IgD-negative memory B cell (primary cell): Measurements from ENCODE around the gene IP6K3. TPM values are rescaled to one million over a fixed set of nuclear protein-coding genes. Genes with fewer than 3 reads are reported as not detected.

Experiments used
- H3K27ac Mint-ChIP-seq, 3 donors: one replicate each; pipeline ENCODE4 v1.8.0; 2020 to 2022; ENCODE audit warnings: mild to moderate bottlenecking in 3 of 3, mixed read lengths in 3 of 3, moderate library complexity in 1 of 3
- H3K27me3 Mint-ChIP-seq: one replicate; pipeline ENCODE4 v1.8.0; 2021; ENCODE audit warnings: mixed read lengths
- H3K36me3 Mint-ChIP-seq: one replicate; pipeline ENCODE4 v1.8.0; 2020; ENCODE audit warnings: mild to moderate bottlenecking, mixed read lengths
- H3K4me1 Mint-ChIP-seq, 3 donors: one replicate each; pipeline ENCODE4 v1.8.0; 2020 to 2022; ENCODE audit warnings: mixed read lengths in 3 of 3, mild to moderate bottlenecking in 1 of 3
- H3K4me3 Mint-ChIP-seq, 4 donors: one replicate each; pipeline ENCODE4 v1.8.0; 2020 to 2022; ENCODE audit warnings: mild to moderate bottlenecking in 4 of 4, mixed read lengths in 4 of 4, moderate library complexity in 3 of 4
- H3K9me3 Mint-ChIP-seq, 3 donors: one replicate each; pipeline ENCODE4 v1.8.0; 2020 to 2021; ENCODE audit warnings: mixed read lengths in 3 of 3, mild to moderate bottlenecking in 1 of 3
- polyA plus RNA-seq: library from polyadenylated mRNA; unstranded; fragments of 300-500 nt; fragmentation: Illumina TruSeq; gene quantifications from one replicate; pipeline ENCODE4 v1.2.3, GENCODE V29; 2021

IP6K3 gene
- polyA plus RNA-seq, 1 donor from 2014 or later, result not detected

GRCh38 chr6:33696076-33696475 is 50.6 kb downstream of the IP6K3 start:
- Mint-ChIP-seq H3K36me3 (peaks cover 8% of the 10 kb centered on the region), H3K27ac (peak overlapping the region; percentile 83 to 94 (median 90)), H3K27me3 (no peaks in the 10 kb centered on the region), H3K4me3 (peak overlapping the region in 2 of 4 donors; percentile 15 to 92), H3K9me3 (no peaks in the 10 kb centered on the region), H3K4me1 (peaks cover 52 to 61% (median 52%) of the 10 kb centered on the region in 3 donors)

DNA sequence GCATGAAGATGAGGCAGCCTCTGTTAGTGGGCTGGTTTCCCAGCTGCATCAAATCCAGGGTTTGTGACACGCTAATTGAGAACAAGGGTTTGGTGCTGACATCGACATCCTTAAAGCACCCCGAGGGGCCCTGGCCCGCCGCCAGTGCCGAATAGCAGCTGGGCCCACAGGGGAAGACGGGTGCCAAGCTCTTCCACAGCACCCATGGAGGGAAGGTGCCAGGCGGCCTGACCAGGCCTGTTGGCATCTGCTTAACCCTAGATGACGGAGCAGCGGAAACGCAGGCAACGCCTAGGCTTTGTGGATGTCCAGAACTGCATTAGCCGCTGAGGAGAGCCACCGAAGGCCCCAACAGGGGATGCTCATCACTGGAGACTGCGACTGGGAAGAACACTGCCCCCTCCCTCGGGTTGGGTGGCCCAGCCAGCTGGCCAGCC is 51.2 kb downstream of the IP6K3 start:
- H3K36me3 Mint-ChIP-seq, result peaks cover 8% of the 10 kb centered on the region
- no peaks in the 10 kb centered on the region for H3K27me3 Mint-ChIP-seq
- peak overlapping the region in 1 of 3 donors; percentile 90 for H3K27ac Mint-ChIP-seq

GRCh38 chr6:33694977-33695376 is 51.7 kb downstream of the IP6K3 start:
- Mint-ChIP-seq H3K9me3 (no peaks in the 10 kb centered on the region), H3K4me1 (peaks cover 45 to 54% (median 46%) of the 10 kb centered on the region in 3 donors), H3K36me3 (peaks cover 8% of the 10 kb centered on the region), H3K4me3 (peak overlapping the region in 3 of 4 donors; percentile 48 to 84 (median 70)), H3K27ac (peak overlapping the region; percentile 83 to 96 (median 94)), H3K27me3 (no peaks in the 10 kb centered on the region)

More for the DNA sequence above, 51.2 kb downstream of the IP6K3 start:
- H3K4me1 Mint-ChIP-seq, result peaks cover 50 to 59% (median 51%) of the 10 kb centered on the region in 3 donors
- H3K9me3 Mint-ChIP-seq, result no peaks in the 10 kb centered on the region
- peak overlapping the region in 1 of 4 donors; percentile 70 for H3K4me3 Mint-ChIP-seq

DNA sequence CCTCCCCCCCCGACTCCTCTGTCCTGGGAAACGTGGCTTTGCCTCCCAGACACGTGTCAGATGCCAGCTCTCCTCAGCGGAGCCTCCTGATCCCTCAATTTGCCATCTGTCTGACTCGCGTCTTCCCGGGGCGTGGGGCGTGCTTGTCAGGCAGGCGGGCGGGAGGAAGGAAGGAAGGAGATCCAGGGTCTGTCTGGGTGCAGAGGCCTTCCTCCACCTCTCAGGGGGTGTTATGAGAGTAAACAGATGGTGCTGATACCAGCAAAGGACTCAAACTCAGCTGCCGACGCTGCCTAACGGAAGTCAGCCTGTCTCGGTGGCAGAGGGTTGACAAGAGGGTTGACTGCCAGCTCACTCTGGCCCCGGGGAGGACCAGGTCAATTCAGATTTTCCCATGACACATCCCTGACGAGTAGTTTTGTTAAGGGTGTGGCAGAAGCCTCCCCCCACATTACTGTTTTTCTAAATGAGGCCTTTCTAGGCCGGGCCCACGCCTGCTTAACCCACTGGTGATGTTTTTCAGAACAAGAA is 52.2 kb downstream of the IP6K3 start:
- Mint-ChIP-seq H3K4me3 (peak overlapping the region; percentile 21 to 84 (median 52)), H3K9me3 (no peaks in the 10 kb centered on the region), H3K4me1 (peaks cover 40 to 53% (median 47%) of the 10 kb centered on the region in 3 donors), H3K27ac (peak overlapping the region; percentile 83 to 96 (median 94)), H3K27me3 (no peaks in the 10 kb centered on the region), H3K36me3 (peaks cover 11% of the 10 kb centered on the region)

GRCh38 chr6:33693186-33694105 is 53.3 kb downstream of the IP6K3 start:
- Mint-ChIP-seq H3K4me3 (peak overlapping the region in 3 of 4 donors; percentile 48 to 85 (median 73)), H3K36me3 (peaks cover 14% of the 10 kb centered on the region), H3K27ac (peak overlapping the region; percentile 93 to 96 (median 94)), H3K27me3 (no peaks in the 10 kb centered on the region), H3K9me3 (no peaks in the 10 kb centered on the region), H3K4me1 (peaks cover 30 to 45% (median 41%) of the 10 kb centered on the region in 3 donors)

GRCh38 chr6:33692760-33693158 is 53.9 kb downstream of the IP6K3 start:
- Mint-ChIP-seq H3K4me3 (peak overlapping the region in 3 of 4 donors; percentile 1 to 29 (median 2)), H3K27me3 (no peaks in the 10 kb centered on the region), H3K27ac (peak overlapping the region; percentile 72 to 93 (median 89)), H3K4me1 (peaks cover 29 to 42% (median 38%) of the 10 kb centered on the region in 3 donors), H3K36me3 (peaks cover 15% of the 10 kb centered on the region), H3K9me3 (no peaks in the 10 kb centered on the region)

DNA sequence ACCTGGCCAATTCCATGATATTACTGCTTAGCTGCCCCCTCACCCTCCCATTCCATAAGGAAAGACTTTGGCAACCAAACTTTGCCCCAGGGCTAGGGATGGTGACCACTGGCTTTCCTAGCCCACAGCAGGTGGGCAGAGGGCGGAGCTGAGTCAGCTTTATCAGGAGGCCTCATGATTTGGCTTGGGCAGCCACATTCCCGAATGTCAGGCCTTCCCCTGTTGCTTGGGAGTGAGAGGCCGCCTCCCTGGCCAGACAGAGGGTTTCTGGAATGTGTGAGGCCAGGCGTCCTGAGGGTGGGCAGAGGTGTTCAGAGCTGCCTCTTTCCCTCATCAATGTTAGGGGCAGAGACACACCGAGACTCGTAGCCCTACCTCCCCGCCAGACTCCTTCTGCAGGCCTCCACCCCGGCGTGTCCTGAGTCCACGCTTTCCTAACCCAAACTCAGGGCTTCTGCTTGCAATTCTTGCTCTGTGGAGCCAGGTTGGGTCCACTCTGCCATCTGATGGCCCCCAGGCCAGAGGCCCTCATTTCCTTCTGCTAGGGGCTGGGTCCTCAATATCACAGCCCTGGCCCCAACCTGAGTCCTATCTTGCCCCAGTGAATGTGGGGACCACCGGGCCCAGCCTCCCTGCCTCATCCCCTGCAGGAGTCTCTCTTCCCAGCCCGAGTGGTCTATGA is 54.5 kb downstream of the IP6K3 start:
- H3K27me3 Mint-ChIP-seq, result no peaks in the 10 kb centered on the region
- peak overlapping the region; percentile 72 to 93 (median 89) for H3K27ac Mint-ChIP-seq
- H3K4me1 Mint-ChIP-seq, result peaks cover 24 to 37% (median 33%) of the 10 kb centered on the region in 3 donors
- H3K36me3 Mint-ChIP-seq, result peaks cover 13% of the 10 kb centered on the region
- no peaks in the 10 kb centered on the region for H3K9me3 Mint-ChIP-seq
- H3K4me3 Mint-ChIP-seq, result peak overlapping the region in 3 of 4 donors; percentile 1 to 29 (median 2)

DNA sequence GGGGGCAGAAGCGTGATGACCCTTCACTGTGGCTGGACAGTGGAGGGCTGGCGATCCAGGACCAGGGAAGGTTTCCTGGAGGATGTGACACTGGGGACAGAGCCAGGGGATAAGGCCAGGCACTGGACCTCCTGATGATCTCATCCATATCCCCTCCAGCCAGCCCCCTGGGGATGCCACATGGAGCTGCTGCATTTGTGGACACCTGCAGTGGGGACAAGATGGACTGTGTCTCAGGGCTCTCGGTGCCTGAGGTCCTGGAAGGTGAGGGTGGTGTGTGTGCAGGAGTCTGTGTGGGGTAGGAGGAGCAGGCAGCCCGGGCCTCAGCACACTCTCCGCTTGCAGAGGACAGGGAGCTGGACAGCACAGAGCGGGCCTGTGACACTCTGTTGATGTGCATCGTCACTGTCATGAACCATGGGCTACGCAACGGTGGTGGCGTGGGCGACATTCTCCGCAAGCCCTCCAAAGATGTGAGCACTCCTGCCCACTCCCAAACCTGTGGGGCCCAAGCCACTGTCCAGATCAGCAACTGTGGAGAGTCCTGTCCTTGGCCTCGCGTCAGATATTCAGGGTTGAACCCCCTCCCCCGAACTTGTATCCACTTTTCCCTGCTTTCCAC is 55.1 kb downstream of the IP6K3 start:
- Mint-ChIP-seq H3K36me3 (peaks cover 13% of the 10 kb centered on the region), H3K4me3 (no peak overlapping the region), H3K4me1 (peaks cover 19 to 33% (median 28%) of the 10 kb centered on the region in 3 donors), H3K27me3 (no peaks in the 10 kb centered on the region), H3K27ac (peak overlapping the region; percentile 67 to 89 (median 74)), H3K9me3 (no peaks in the 10 kb centered on the region)

- Mint-ChIP-seq H3K4me3 (no peak overlapping the region), H3K27ac (peak overlapping the region in 1 of 3 donors; percentile 74), H3K27me3 (no peaks in the 10 kb centered on the region), H3K4me1 (peaks cover 15 to 25% (median 20%) of the 10 kb centered on the region in 3 donors), H3K9me3 (no peaks in the 10 kb centered on the region), H3K36me3 (peaks cover 13% of the 10 kb centered on the region)
Measured at GRCh38 chr6:33690766-33691165, 55.9 kb downstream of the IP6K3 start.

DNA sequence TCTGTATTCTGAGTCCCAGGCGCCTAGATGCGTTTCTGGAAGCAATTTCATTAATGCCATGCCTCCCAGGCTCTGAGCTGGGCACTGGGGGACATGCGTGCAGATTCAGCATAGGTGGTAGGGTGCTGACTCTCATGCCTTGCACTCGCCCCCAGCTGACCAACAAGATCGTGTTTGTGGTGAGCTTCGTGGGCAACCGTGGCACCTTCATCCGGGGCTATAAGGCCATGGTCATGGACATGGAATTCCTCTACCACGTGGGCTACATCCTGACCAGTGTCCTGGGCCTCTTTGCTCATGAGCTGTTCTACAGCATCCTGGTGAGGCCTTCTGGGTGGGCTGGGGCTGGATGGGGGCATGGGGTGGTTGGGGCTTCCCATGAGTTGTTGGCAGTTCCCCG is 56.8 kb downstream of the IP6K3 start:
- H3K36me3 Mint-ChIP-seq, result peaks cover 13% of the 10 kb centered on the region
- no peak overlapping the region for H3K27ac Mint-ChIP-seq
- H3K4me1 Mint-ChIP-seq, result peaks cover 15 to 22% (median 20%) of the 10 kb centered on the region in 3 donors
- H3K9me3 Mint-ChIP-seq, result no peaks in the 10 kb centered on the region
- no peaks in the 10 kb centered on the region for H3K27me3 Mint-ChIP-seq
- no peak overlapping the region for H3K4me3 Mint-ChIP-seq

GRCh38 chr6:33689148-33689494 is 57.6 kb downstream of the IP6K3 start:
- Mint-ChIP-seq H3K36me3 (peaks cover 13% of the 10 kb centered on the region), H3K4me1 (peaks cover 9 to 16% (median 16%) of the 10 kb centered on the region in 3 donors), H3K9me3 (no peaks in the 10 kb centered on the region), H3K4me3 (no peak overlapping the region), H3K27me3 (no peaks in the 10 kb centered on the region), H3K27ac (no peak overlapping the region)

DNA sequence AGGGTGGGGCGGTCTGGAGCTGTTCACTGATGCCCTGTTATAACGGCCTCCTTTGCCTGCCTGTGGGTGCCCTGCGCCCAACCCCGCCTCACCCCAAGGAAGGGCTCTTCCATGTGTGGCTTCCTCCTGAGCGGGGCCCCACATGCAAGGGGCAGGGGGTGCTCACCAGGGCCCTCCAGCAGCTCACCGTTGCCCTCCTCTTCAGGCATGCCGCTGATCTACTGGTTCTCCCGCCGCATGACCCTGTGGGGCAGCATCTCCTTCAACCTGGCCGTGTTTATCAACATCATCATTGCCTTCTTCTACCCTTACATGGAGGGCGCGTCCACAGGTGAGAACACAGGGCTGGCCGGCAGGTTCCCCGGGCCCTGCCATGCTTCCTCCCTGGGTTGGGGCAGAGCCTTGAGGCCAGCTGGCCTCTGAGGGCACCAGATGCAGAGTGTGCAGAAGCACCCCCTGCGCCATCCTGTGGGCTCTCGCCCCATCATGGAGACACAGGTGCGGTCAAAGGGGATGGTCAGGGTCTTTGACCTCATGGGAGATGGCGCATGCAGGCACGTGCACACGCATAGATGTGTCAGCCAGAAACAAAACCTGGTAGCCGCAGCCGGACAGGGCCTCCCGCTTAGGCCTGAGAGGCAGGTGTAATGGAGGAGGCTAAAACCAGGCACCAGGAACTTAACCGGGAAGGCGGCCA is 58.1 kb downstream of the IP6K3 start:
- no peak overlapping the region for H3K4me3 Mint-ChIP-seq

GRCh38 chr6:33688006-33688405 is 58.7 kb downstream of the IP6K3 start:
- Mint-ChIP-seq H3K4me3 (no peak overlapping the region), H3K36me3 (peaks cover 15% of the 10 kb centered on the region), H3K27ac (peak overlapping the region in 1 of 3 donors; percentile 42), H3K4me1 (peaks cover 6 to 9% (median 8%) of the 10 kb centered on the region in 3 donors), H3K27me3 (no peaks in the 10 kb centered on the region), H3K9me3 (no peaks in the 10 kb centered on the region)

More for the DNA sequence above, 58.1 kb downstream of the IP6K3 start:
- H3K27ac Mint-ChIP-seq, result peak overlapping the region in 1 of 3 donors; percentile 42
- no peaks in the 10 kb centered on the region for H3K9me3 Mint-ChIP-seq
- H3K4me1 Mint-ChIP-seq, result peaks cover 6 to 14% (median 13%) of the 10 kb centered on the region in 3 donors
- H3K36me3 Mint-ChIP-seq, result peaks cover 15% of the 10 kb centered on the region
- no peaks in the 10 kb centered on the region for H3K27me3 Mint-ChIP-seq
